HCT116 (cell line): ENCODE results near the gene ARRDC5. TPM values are rescaled to one million over a fixed set of nuclear protein-coding genes. Genes with fewer than 3 reads are reported as not detected.

ENCODE experiments used
- ATAC-seq: fragments of 200-7000 bp; cut with Tn5 transposase; 2 replicates; pipeline ENCODE4 v1.9.1; 2020; ENCODE audit warnings: mild to moderate bottlenecking, moderate library complexity
- BruUV-seq: library from RNA; stranded (reverse); fragments of 400-500 nt; replicated peaks from 2 replicates; lab custom pipeline; 2021; lab: Mats Ljungman, UMichigan
- CTCF ChIA-PET: fragments of 300-600 bp; sonication (Branson Sonifier 250); formaldehyde crosslinking; loops from one replicate; lab custom pipeline; 2021; ENCODE audit warnings: antibody characterized with exemption; lab: Charles Lee
- POLR2A ChIA-PET: fragments of 300-600, 350-600 bp; sonication (Branson Sonifier 250); formaldehyde crosslinking; loops from one replicate; lab custom pipeline; 2021; ENCODE audit warnings: antibody characterized with exemption; lab: Charles Lee
- RAD21 ChIA-PET, 2 experiments: fragments of 300-600 bp; sonication (Branson Sonifier 250); formaldehyde crosslinking; loops; one replicate each; lab custom pipeline; 2023; ENCODE audit warnings: low total read pairs in 2 of 2; ENCODE audit not compliant: uncharacterized antibody in 2 of 2, unreplicated experiment in 2 of 2, low non-redundant PET in 1 of 2; lab: Charles Lee
- DNase-seq: peaks from one replicate; pipeline ENCODE4 v3.0.0-alpha.2; 2010; ENCODE audit warnings: low read depth, low spot score
- H2AFZ ChIP-seq: fragments of 200-600 bp; shearing (Covaris generic), sonication (generic); 2 replicates; pipeline ENCODE4 v1.6.1; 2017; ENCODE audit warnings: low read depth, mixed run types, mixed read lengths, antibody characterized with exemption, low read length; ENCODE audit not compliant: poor library complexity, severe bottlenecking
- H3K27ac ChIP-seq: 2 replicates; pipeline ENCODE4 v1.5.1; 2012; ENCODE audit warnings: low read depth, low read length
- H3K27me3 ChIP-seq: fragments of 200-600 bp; sonication (generic); 2 replicates; pipeline ENCODE4 v1.6.1; 2016; ENCODE audit warnings: mixed run types, low read length, mixed read lengths; ENCODE audit not compliant: insufficient read depth
- H3K36me3 ChIP-seq, 2 experiments: fragments of 200-500 bp in 1 of 2; fragments of 200-600 bp in 1 of 2; sonication (Bioruptor generic) in 1 of 2; sonication (generic) in 1 of 2; 2 replicates each; pipeline versions ENCODE4 v1.5.1 to v1.6.1; 2014 to 2016; ENCODE audit warnings: low read length in 2 of 2, inconsistent platforms in 1 of 2, mixed read lengths in 1 of 2, mixed run types in 1 of 2; ENCODE audit not compliant: insufficient read depth in 2 of 2, control insufficient read depth in 1 of 2
- H3K4me1 ChIP-seq, 2 experiments: fragments of 200-600 bp in 1 of 2; sonication (generic) in 1 of 2; 2 replicates each; pipeline versions ENCODE4 v1.5.1 to v1.6.1; 2012 to 2017; ENCODE audit warnings: low read length in 2 of 2, inconsistent platforms in 1 of 2, mild to moderate bottlenecking in 1 of 2, mixed read lengths in 1 of 2, mixed run types in 1 of 2, moderate library complexity in 1 of 2; ENCODE audit not compliant: insufficient read depth in 2 of 2, control insufficient read depth in 1 of 2
- H3K4me2 ChIP-seq: fragments of 200-600 bp; sonication (generic); 2 replicates; pipeline ENCODE4 v1.6.1; 2017; ENCODE audit warnings: mixed run types, low read length, mixed read lengths
- H3K4me3 ChIP-seq, 2 experiments: fragments of 200-600 bp in 1 of 2; sonication (generic) in 1 of 2; replicated peaks in 1 of 2; 2 replicates each; pipeline ENCODE4 v1.5.1; 2011 to 2016; ENCODE audit warnings: low read length in 2 of 2, control low read depth in 1 of 2, low read depth in 1 of 2, mild to moderate bottlenecking in 1 of 2, mixed read lengths in 1 of 2, mixed run types in 1 of 2
- H3K79me2 ChIP-seq: fragments of 200-600 bp; sonication (generic); 2 replicates; pipeline ENCODE4 v1.6.1; 2017; ENCODE audit warnings: mild to moderate bottlenecking, mixed run types, low read length, moderate library complexity, mixed read lengths; ENCODE audit not compliant: insufficient read depth
- H3K9ac ChIP-seq: fragments of 200-600 bp; sonication (generic); 2 replicates; pipeline ENCODE4 v1.6.1; 2016; ENCODE audit warnings: low read length, mixed read lengths
- H3K9me2 ChIP-seq: fragments of 200-600 bp; sonication (generic), shearing (Covaris generic); 2 replicates; pipeline ENCODE4 v1.6.1; 2017; ENCODE audit warnings: mixed run types, mild to moderate bottlenecking, moderate library complexity; ENCODE audit not compliant: insufficient read depth
- H3K9me3 ChIP-seq, 2 experiments: fragments of 200-500 bp in 1 of 2; fragments of 200-600 bp in 1 of 2; sonication (Bioruptor generic) in 1 of 2; sonication (generic) in 1 of 2; 2 replicates each; pipeline ENCODE4 v1.6.1; 2014 to 2017; ENCODE audit warnings: low read length in 2 of 2, mixed read lengths in 2 of 2, inconsistent platforms in 1 of 2, low read depth in 1 of 2, mild to moderate bottlenecking in 1 of 2, mixed run types in 1 of 2, moderate library complexity in 1 of 2; ENCODE audit not compliant: control insufficient read depth in 1 of 2, insufficient read depth in 1 of 2
- H4K20me1 ChIP-seq: fragments of 200-600 bp; sonication (generic), shearing (Covaris generic); 2 replicates; pipeline ENCODE4 v1.6.1; 2017; ENCODE audit warnings: mixed run types, mild to moderate bottlenecking, moderate library complexity; ENCODE audit not compliant: insufficient read depth
- CEBPB ChIP-seq: IDR thresholded peaks from 2 replicates; pipeline ENCODE4 v1.6.1; 2012; ENCODE audit warnings: low read depth
- ELF1 ChIP-seq: IDR thresholded peaks from 2 replicates; pipeline ENCODE4 v1.6.1; 2012; ENCODE audit warnings: low read depth, borderline replicate concordance
- EZH2 ChIP-seq: fragments of 200-600 bp; sonication (generic); IDR thresholded peaks from 2 replicates; pipeline ENCODE4 v1.6.1; 2017; ENCODE audit warnings: antibody characterized with exemption, mixed run types
- EZH2phosphoT487 ChIP-seq: fragments of 200-600 bp; IDR thresholded peaks from 2 replicates; pipeline ENCODE4 v1.6.1; 2018; ENCODE audit warnings: antibody characterized with exemption, borderline replicate concordance
- FOSL1 ChIP-seq: IDR thresholded peaks from 2 replicates; pipeline ENCODE4 v1.6.1; 2012; ENCODE audit warnings: low read depth
- RAD21 ChIP-seq: IDR thresholded peaks from 2 replicates; pipeline ENCODE4 v1.6.1; 2012; ENCODE audit warnings: low read depth, mild to moderate bottlenecking
- SP1 ChIP-seq: IDR thresholded peaks from 2 replicates; pipeline ENCODE4 v1.6.1; 2012; ENCODE audit warnings: low read depth
- SRF ChIP-seq: IDR thresholded peaks from 2 replicates; pipeline ENCODE4 v1.6.1; 2012; ENCODE audit warnings: low read depth
- YY1 ChIP-seq: IDR thresholded peaks from 2 replicates; pipeline ENCODE4 v1.6.1; 2011; ENCODE audit warnings: low read length, low read depth, moderate library complexity, mild to moderate bottlenecking; ENCODE audit not compliant: insufficient replicate concordance; ENCODE audit errors: extremely low read depth
- ZNF274 ChIP-seq: fragments of 200-500 bp; sonication (Bioruptor generic); IDR thresholded peaks from 2 replicates; pipeline ENCODE4 v1.6.1; 2014; ENCODE audit warnings: mild to moderate bottlenecking, low read depth, low read length, inconsistent platforms
- intact Hi-C: fragments of 100-400 bp; cut with micrococcal nuclease; formaldehyde crosslinking; loops from 2 replicates; pipeline ENCODE4 v1.10.0; 2022
- total RNA-seq: library from RNA; stranded (reverse); gene quantifications from one replicate; pipeline ENCODE4 v1.2.1, GENCODE V29; 2021; ENCODE audit not compliant: unreplicated experiment
- TF ChIP-seq, protein P1 (sequence below): IDR thresholded peaks from 2 replicates; pipeline ENCODE4 v1.6.1; 2012; ENCODE audit warnings: low read depth
- TF ChIP-seq, protein P2 (sequence below), 3 experiments: fragments of 200-600 bp in 1 of 3; sonication (generic) in 1 of 3; IDR thresholded peaks in 2 of 3; conservative IDR thresholded peaks in 1 of 3; 2 replicates each; pipeline ENCODE4 v1.5.1; 2012 to 2017; ENCODE audit warnings: low read depth in 2 of 3, low read length in 2 of 3, antibody characterized with exemption in 1 of 3, borderline replicate concordance in 1 of 3, control low read depth in 1 of 3, mild to moderate bottlenecking in 1 of 3, mixed read lengths in 1 of 3, mixed run types in 1 of 3, moderate library complexity in 1 of 3; ENCODE audit not compliant: insufficient read depth in 1 of 3
- TF ChIP-seq, protein P3 (sequence below): IDR thresholded peaks from 2 replicates; pipeline ENCODE4 v1.6.1; 2012

Gene ARRDC5
- total RNA-seq, 1 experiment from 2014 or later = not detected

DNA sequence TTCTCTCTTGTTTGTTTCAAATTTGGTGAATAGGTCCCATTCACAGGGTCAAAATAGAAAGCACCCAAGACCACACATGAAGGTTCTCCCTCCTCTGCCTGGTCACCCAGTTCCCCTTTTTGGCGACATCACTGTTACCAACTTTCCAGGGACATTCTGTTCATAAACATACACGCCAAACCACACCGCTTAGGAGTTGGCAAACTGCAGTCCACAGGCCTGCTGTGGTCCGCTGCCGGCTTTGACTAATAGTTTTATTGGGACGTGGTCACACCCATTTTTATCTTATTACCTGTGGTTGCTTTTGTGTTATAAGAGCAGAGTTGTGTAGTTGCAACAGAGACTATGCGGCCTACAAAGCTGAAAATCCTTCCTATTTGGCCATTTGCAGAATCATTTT, 30.8 kb upstream of the ARRDC5 start:
- Histone ChIP-seq H3K9me2 (no peaks in the 10 kb centered on the region), H3K9ac (no peak overlapping the region), H3K79me2 (peaks cover 85% of the 10 kb centered on the region), H2AFZ (no peak overlapping the region), H3K36me3 (peaks cover 26 to 49% of the 10 kb centered on the region in 2 experiments), H3K27ac (no peak overlapping the region), H3K4me3 (no peak overlapping the region), H4K20me1 (0 out of 2 replicates have a peak, but pooled peaks cover 4% of the 10 kb centered on the region), H3K4me1 (peaks cover 0 to 1% of the 10 kb centered on the region in 2 experiments; a peak in 1 of 4 replicates), H3K4me2 (no peak overlapping the region), H3K27me3 (no peaks in the 10 kb centered on the region), H3K9me3 (no peaks in the 10 kb centered on the region)
- ChIA-PET CTCF (no interaction called here), POLR2A (no interaction called here), RAD21 (no interaction called here)
- BruUV-seq = no TSS peak
- ATAC-seq (no peak), DNase-seq (no peak)
- TF ChIP-seq, protein P1, sequence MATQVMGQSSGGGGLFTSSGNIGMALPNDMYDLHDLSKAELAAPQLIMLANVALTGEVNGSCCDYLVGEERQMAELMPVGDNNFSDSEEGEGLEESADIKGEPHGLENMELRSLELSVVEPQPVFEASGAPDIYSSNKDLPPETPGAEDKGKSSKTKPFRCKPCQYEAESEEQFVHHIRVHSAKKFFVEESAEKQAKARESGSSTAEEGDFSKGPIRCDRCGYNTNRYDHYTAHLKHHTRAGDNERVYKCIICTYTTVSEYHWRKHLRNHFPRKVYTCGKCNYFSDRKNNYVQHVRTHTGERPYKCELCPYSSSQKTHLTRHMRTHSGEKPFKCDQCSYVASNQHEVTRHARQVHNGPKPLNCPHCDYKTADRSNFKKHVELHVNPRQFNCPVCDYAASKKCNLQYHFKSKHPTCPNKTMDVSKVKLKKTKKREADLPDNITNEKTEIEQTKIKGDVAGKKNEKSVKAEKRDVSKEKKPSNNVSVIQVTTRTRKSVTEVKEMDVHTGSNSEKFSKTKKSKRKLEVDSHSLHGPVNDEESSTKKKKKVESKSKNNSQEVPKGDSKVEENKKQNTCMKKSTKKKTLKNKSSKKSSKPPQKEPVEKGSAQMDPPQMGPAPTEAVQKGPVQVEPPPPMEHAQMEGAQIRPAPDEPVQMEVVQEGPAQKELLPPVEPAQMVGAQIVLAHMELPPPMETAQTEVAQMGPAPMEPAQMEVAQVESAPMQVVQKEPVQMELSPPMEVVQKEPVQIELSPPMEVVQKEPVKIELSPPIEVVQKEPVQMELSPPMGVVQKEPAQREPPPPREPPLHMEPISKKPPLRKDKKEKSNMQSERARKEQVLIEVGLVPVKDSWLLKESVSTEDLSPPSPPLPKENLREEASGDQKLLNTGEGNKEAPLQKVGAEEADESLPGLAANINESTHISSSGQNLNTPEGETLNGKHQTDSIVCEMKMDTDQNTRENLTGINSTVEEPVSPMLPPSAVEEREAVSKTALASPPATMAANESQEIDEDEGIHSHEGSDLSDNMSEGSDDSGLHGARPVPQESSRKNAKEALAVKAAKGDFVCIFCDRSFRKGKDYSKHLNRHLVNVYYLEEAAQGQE = no peak
- TF ChIP-seq SRF (no peak), RAD21 (no peak), ELF1 (no peak), ZNF274 (no peak), FOSL1 (no peak), EZH2 (no peak), SP1 (no peak), EZH2phosphoT487 (no peak), YY1 (no peak), CEBPB (no peak)
- TF ChIP-seq, protein P2, sequence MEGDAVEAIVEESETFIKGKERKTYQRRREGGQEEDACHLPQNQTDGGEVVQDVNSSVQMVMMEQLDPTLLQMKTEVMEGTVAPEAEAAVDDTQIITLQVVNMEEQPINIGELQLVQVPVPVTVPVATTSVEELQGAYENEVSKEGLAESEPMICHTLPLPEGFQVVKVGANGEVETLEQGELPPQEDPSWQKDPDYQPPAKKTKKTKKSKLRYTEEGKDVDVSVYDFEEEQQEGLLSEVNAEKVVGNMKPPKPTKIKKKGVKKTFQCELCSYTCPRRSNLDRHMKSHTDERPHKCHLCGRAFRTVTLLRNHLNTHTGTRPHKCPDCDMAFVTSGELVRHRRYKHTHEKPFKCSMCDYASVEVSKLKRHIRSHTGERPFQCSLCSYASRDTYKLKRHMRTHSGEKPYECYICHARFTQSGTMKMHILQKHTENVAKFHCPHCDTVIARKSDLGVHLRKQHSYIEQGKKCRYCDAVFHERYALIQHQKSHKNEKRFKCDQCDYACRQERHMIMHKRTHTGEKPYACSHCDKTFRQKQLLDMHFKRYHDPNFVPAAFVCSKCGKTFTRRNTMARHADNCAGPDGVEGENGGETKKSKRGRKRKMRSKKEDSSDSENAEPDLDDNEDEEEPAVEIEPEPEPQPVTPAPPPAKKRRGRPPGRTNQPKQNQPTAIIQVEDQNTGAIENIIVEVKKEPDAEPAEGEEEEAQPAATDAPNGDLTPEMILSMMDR (IDR thresholded peaks at IDR 0.05 in 2 of 3, conservative IDR thresholded peaks at IDR 0.05 in 1 of 3; ENCODE audit: borderline replicate concordance in 1 of 3, insufficient read depth in 1 of 3, low read depth in 2 of 3, low read length in 2 of 3) = no peak
- TF ChIP-seq, protein P3, sequence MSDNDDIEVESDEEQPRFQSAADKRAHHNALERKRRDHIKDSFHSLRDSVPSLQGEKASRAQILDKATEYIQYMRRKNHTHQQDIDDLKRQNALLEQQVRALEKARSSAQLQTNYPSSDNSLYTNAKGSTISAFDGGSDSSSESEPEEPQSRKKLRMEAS = no peak
- intact Hi-C loops = no loop called here
